ENCODE measurements around the gene SLC9A7.

SLC9A7 gene

DNA sequence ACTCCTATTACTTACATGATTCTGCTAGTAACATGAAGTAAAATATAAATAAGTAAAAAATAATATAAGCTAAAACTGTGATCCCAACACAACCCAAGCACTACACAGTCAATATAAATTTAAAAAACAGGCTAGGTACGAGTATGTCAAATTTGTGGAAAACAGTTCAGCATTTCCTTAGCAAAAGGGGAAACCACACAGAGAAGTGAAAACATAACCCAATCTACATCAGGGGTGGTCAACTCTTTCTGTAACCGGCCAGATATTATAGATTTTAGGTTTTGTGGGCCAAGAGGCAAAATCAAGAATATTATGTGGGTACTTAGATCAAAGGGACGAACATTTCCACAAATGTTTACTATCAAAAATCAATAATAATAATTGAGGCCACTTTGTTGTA, 115.3 kb downstream of the SLC9A7 start:
- no peak for FAIRE-seq

DNA sequence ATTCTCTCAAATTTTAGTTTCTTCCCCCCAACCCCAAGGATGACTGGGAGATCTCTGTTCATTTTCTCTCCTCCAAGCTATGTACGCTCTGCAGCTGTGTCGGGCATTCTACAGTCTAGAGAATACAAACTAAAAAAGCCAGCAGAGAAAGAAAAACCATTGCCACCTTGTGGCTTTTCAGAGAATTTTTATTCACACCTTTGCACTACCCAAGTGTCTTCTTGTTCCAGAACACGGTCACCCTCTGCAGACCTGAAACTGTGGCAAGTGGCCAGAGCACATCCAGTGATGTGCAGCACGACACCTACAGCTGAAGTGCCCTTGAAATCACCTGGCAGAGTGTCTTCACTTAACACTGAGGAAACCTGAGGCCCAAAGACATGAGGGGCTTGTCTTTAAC, 116.8 kb downstream of the SLC9A7 start:
- FAIRE-seq = no peak

DNA sequence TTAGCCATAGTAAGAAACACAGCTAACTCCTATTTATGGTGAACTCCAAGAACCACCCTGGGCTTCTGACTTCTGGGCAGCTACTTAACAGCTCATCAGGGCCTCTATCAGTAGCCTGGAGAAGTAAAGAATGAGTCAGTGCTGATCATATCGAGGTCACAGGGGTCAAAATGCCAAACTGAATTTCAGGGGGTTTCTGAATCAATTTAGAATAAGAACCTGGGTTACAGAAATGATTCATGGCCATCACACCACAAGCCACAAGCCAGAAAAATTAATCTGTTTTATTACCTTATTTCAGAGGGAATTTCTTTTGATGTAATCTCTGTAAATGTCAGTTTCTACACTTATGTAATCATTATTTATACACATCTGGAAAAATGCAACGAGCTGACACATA, 121.0 kb downstream of the SLC9A7 start:
- no peak for FAIRE-seq

DNA sequence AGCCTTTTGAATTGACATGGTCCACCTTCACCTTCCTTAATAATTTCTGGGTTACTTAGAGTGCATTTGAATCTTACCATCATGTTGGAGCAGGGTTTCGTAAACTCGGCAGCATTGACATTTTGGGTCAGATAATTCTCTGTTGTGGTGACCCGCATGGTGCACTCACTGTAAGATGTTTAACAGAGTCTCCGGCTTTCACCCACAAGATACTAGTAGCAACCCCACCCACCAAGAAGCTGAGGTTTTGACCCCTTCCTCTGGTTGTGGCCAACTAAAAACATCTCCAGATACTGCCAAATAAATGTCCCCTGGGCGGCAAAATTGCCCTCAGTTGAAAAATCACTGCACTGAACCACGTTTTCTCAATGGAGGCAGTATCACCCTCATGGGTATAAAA, 122.7 kb downstream of the SLC9A7 start:
- no peak for FAIRE-seq

DNA sequence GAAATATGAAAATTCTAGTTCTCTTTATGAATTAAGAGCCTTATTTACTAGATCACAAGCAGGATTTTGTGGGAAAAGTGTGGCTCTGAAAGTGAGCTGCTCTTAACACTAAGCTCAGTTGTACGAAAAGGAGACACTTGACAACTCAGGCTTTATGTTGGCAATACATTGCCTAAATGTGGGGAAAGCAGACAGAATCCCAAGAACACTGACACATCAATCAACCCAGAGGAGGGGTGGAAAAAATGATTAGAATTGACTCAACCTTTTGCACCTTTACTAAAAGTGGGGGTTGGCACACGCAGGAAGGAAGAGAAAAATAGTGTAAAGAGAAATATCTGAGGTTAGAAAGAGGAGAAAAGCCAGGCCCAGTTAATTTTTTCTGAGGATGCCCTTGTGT, 123.7 kb downstream of the SLC9A7 start:
- no peak for FAIRE-seq

DNA sequence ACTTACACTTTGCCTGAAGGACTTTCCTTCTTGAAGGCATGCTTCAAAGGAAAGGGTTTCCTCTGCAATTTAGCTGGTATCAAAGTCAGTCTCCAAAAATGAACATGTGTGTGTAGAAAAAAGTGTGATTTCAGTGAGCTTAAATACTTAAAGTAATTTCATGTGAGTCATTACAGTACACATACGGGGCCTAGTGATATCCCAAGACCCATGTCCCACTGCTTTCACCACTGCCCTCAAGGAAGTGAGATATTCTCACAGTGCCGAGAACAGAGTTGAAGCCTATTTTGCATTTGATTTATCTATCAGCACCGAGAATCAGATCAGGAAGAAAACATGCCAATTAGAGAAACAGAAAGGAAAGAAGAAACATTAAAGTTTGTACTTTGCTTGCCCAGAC, 124.3 kb downstream of the SLC9A7 start:
- FAIRE-seq = no peak

DNA sequence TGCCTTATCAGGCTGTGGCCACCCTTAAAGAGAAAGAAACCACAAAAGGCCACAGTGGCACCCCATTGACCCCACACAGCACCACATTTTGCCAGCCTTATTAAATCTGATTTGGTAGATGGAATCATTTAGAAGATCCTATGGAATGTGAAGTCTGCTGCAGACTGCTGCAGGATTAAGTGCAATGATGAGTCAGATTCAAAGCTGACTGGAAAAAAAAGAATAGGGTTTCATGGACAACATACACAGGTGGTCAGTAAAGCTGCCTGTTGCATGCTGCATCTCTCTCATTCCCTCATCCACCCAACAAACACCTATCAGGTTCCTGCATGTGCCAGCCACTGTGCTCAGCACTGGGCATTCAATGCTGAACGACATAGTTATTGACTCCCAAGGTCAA, 128.8 kb downstream of the SLC9A7 start:
- FAIRE-seq = no peak

DNA sequence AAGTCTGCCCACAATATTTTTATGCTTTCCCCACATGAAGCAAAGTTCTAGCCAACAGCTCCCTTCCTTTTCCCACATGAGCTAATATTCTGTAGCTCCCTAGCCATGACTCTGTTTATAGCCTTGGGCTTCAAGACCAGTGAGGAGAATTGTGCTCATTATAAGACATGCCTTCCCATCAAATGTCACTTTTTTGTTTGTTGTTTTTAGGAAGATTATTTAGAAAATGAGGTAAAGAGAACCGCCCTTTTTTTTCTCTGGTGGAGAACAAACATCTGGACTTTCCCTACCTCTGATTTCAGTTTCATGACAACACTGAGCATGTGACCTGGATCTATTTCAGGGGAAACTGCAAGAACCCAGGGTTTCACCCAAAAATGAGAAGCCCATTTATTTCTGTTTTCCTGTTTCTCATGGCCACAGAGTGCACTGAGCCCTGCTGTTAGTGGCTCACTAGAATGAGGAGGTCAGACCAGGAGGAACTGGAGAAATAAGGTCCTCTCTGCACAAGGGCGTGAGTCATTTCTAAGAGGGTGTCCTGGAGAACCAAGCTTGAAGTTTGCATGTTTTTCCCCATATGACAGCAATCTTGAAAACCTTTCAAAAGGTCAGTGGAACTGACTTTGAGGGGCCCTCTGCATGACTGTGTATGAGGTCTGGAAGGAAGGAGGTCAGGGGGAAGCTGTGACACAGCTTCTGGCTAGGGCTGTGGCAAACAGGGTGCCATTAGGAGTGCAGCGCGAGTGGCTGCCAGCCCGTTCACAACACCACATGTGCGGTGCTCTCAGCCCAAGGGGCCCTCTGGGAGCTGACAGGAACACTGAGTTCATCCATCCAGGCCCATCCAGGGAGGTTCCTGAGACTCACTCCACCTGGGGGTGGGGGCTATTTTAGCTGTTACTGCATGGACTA, 130.2 kb downstream of the SLC9A7 start:
- FAIRE-seq = no peak

DNA sequence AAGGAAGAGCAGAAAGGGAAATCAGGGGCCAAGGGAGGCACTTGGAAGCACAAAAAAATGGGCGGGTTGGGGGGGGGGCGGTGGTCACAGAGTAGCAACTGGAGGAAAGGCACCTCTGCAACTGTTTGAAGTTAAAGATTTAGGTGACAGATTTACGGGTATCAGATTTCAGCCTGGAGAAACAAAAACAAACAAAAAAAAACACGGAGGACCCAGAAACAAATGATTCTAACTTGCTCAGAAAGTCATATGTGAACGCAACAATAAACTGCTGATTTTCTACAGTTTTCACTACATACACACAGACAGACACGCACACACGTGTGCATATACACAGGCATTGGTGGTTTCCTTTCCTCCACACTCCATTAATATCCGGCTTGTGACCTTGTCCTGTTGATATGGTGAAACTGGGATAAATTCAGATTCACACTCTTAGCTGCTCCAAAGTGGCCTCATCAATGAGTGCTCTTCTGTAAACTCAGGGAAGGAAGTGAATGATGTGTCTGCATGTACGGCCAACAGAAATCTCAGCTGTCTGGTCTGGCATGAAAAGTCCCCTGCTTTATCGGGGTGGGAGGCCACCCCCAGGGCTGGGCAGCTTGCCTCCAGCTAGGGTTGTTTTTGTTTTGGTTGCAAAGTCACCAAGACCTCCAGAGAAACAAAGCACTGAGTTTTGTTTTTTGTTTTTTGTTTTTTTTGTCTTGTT, 131.1 kb downstream of the SLC9A7 start:
- FAIRE-seq = no peak

DNA sequence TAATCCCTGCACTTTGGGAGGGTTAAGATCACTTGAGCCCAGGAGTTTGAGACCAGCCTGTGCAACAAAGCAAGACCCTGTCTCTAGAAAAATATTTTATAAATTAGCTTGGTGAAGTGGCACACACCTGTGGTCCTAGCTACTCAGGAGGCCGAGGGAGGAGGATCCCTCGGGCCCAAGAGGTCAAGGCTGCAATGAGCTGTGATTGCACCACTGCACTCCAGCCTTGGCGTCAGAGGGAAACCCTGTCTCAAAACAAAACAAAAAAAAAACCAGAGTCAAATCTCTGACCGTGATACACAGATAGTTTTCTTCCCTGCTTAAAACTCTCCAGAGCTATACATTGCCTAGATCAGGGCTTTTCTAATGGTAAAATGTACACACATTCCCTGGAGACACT, 131.9 kb downstream of the SLC9A7 start:
- no peak for FAIRE-seq

DNA sequence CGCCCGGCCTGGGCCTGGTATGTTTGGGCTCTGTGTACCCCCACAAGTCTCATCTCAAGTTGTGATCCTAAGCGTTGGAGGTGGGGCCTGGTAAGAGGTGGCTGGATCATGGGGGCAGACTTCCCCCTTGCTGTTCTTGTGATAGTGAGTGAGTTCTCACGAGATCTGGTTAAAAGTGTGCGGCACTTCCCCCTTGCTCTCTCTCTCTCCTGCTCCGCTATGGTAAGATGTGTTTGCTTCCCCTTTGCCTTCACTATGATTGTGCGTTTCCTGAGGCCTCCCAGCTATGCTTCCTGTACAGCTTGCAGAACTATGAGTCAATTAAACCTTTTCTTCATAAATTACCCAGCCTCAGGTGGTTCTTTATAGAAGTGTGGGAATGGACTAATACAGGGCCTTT, 132.4 kb downstream of the SLC9A7 start:
- no peak for FAIRE-seq

DNA sequence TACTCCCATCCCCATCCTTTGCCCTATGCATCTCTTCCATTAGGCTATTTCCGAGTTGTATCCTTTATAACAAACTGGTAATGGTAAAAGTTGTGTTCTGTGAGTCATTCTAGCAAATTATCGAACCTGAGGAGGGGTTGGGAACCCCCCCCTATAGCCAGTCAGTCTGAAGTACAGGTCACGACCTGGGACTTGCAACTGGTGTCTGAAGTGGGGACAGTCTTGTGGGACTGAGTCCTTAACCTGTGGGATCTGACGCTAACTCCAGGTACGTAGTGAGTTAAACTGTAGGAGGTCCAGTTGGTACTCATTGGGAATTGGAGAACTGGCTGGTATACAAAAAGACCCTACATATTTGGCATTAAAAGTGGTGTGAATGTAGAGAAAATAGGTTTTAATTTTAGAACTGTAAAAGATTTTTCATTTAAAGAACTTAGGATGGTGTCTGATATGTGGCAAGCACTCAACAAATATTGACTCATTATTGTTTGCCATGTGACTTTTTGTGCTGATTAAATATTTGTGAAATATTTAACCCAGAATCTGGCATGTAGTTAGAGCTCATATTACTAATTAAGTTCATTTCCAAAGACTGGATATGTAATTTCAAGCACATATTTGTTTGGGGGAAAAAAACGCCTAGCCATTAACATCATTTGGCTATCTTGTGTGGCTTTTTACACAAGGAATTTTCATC, 134.7 kb downstream of the SLC9A7 start:
- FAIRE-seq = no peak

DNA sequence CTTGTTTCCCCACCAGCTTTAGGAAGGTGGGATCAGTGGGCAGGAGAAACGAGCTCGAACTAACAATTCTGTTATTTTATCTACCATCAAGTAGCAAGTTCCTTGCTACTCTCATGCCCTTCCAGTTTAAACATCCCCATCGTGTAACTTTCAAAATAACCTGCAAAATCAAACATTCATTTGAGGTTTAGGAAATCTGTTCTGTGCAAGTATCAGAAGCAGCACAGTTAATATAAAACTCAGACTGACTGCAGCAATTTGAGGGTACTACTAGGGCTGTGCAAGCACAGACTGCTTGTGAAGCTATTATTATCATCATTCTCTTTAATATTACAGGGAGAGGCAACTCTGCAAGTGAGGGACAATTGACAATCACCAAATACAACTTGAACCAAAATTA, 137.3 kb downstream of the SLC9A7 start:
- no peak for FAIRE-seq

DNA sequence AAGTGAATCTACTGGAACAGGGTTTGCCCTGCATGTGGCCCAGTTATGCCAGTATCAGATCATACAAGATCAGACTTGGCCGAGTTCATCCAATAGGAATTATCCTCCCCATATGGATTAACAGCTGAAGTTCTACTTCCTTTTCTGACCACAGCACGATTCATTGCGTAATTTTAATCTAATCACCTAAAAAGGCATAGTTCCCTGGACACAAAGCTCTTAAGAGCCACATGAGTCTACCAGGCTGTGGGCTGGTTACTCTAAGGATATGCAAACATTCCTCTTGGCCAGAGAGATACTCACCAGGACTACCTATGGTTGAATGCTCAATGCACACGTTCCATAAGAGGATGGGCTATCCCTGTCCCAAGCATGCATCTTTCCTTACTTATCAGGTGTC, 138.4 kb downstream of the SLC9A7 start:
- FAIRE-seq = no peak

DNA sequence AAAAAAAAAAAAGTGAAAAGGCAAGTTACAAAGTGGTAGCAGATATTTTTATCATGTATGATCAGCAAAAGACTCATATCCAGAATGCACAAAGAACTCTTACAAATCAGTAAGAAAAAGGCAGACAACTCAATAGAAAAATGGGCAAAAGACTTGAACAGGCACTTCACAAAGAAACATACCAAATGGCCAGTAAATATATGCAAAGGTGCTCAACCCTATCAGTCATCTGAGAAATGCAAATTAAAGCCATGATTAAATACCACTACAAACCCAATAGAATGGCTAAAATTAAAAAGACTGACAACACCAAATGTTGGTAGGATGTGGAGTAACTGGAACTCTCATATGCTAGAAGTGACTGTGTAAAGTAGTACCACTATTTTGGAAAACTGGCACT, 140.0 kb downstream of the SLC9A7 start:
- FAIRE-seq = no peak

DNA sequence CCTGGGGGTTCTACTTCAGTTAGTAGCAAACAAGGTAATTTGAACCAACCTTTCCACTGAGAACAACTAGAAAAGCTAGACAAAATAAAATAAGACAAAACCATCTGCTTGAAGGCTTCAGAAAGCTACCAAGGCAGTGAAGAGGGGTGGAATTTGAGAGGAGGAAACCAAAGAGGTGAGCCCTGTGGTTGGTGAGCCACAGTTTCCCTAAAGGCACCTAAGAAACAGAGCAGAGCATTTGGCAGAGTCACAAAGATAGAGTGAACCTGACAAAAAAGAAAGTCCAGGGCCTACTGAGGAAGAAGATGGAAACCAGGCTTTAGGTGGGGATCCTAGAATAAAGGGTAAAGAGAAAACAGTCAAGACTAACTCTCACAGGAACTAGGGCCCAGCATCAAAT, 141.0 kb downstream of the SLC9A7 start:
- no peak for FAIRE-seq

DNA sequence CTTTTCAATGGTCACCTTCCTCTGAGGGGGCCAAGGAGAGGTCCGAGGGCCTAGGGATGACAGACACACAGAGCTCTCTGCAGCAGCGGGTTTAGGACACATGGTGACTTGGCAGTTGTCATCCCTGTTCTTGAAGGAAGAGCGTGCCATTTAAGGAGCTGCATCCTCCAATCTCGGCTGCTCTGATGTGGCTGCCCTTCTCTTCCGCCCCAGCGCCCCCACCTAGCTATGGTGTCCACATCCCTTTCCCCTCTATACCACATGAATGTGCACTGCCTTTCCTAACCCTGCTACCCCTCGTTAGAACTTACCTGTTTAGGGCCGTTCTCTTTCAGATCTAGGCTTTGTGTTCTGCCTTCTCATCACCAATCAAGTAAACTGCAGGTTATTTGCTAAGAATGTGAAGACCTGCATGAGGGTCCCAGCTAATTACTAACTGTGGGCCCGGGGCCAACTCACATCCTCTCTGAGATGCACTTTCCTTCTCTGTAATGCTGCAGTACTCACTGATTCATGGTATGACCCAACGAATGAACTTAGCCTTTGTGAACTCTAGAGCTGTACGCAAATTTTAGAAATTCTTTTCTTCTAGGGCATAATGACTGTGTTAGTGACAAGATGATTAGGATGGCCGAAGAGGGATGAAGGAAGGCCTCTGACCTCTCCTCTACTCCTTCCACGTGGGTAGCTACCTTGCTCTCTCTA, 147.1 kb downstream of the SLC9A7 start:
- FAIRE-seq = no peak

DNA sequence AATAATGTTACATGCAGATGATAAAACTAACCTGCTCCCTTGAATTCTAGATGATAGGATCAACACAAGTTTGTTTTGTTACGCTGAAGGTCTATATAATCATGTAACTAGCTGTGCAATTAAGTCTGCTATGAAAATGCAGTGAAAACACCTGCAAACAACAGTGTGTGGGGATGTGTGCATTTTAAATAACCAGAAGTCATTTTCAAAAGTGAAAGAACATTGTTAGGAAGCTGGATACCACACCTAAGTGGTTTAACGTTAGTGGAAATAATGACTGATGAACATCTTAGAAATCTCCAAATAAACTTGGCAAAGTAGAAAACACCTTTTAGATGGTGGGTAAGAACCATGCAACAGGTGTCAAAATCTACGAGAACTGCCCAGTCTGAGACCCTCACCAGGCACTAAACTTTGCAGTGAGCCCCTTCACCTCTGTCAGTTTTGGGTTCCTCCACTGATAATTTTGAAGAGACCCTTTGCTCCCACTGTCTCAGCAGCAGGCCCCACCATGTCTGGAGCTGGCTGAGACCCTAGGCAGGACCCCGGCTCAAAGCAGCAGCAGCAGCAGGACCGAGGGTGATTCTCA, 148.8 kb downstream of the SLC9A7 start:
- FAIRE-seq = no peak

DNA sequence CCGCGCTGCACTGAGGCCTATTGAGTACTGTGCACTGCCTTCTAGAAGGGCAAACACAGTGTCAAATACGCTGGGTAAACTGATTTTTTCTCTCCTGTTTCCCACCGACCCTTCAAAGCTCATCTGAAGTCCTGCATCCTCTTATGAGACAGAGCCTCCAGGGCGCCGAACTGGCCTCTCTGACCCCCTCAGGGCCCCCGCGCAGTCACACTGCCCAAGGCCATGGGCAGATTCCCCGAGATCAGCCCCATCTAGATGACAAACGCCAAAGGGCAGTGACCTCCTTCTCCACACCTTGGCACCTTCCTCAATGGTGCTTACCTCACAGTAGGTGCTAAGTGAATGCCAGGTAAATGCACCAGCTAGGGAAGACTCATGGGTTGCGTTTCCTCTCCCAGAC, 151.0 kb downstream of the SLC9A7 start:
- FAIRE-seq = no peak

DNA sequence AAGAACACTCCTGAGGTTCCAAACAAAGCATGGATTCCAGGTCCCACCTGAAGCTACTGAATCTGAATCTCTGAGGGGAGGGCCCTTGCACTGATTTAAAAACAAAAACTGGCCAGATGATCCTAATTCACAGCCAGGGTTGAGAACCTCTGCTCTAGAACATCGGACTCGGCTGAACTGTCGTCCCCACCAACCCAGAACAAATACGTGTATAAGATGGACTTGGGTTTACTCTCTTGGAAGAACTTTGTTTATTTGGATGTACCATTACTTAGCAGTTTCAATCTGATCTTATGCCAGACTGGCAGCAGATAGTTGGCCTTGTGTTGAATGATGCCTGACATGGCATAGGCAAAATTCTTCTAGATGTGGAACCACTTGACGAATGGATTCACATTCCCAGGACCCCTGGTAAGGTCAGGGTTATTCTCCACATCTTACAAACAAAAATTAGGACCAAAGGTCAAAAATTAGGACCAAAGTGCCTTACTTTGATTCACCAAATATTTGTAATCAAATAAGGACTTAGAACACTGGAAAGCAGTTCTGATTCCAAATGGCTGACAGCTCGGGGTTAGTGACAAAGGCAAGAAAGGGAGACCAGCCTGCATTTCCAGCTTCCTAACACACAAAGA, 156.3 kb downstream of the SLC9A7 start:
- FAIRE-seq = no peak

DNA sequence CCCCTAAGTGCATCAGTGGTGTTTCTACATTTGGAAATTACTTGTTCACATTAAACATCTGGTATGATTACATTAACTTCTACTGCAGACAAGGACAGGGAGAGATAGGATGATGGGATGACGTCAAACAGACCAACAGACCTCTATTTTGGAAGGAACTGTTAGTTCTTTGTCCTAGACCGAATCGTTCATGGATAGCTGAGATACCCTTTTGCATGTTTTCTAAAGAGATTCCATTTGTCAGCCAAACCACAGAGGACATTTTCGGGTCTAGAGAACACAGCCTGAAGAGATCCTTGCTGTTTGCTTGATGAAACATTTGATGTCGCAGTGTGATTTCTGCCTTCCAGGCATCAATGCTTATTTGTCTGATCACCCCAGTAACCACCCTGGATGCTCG, 157.6 kb downstream of the SLC9A7 start:
- FAIRE-seq = no peak

DNA sequence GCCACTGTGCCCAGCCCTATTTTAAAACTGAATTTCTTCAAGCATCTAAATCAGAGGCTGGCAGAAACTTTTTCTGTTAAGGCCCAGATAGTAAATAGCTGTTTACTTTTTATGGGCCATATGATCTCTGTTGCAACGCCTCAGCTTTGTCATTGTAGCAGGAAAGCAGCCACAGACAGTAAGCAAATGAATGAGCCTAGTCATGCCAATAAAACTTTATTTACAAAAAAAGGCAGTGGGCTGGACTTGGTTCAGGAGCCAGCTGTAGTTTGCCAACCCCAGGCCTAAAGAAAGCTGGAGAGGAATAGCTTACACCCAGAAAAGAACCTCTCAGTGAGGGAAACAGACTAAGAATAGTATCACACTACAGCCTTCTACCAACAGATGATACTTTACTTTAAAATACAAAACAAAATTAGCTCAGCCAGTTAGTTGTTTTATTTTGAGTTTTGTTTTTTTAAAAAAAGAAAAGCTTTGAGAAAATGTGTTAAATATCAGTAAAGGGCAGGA, 159.8 kb downstream of the SLC9A7 start:
- no peak for FAIRE-seq

Measured in A204.1 (cell line).